Daoy (cell line): Measurements from ENCODE around the gene SLC1A2. TPM values are rescaled to one million over a fixed set of nuclear protein-coding genes. Genes with fewer than 3 reads are reported as not detected.

Experiments used
- DNase-seq: peaks from one replicate; pipeline ENCODE4 v3.0.0-alpha.2; 2015; ENCODE audit warnings: low read depth
- total RNA-seq: library from RNA; depleted of rRNA; stranded (reverse); fragments of >200 nt; shearing (Covaris generic); gene quantifications from 2 replicates; pipeline ENCODE4 v1.2.3, GENCODE V29; 2014; rRNA removed

The SLC1A2 gene
- total RNA-seq, 1 experiment from 2014 or later, result 0.17 TPM

DNA sequence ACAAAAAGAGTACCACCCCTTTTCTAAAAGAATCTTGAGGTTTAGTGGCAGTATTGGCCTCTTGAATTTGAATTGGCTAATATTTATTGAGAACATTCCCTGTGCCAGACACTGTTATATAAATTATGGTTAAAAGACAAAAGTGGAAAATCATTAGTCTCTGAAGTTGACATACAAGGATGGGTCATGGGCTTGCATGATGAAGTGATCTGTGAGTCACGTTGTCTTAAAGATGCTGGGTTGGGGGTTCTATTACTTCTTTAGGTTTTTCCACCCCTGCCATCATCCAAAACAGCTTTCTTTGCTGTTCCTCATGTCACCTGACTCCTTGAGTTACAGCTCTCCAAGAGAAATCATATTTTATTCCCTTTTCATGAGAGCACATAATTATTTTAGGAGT, 195.4 kb downstream of the SLC1A2 start:
- DNase-seq, result no peak

DNA sequence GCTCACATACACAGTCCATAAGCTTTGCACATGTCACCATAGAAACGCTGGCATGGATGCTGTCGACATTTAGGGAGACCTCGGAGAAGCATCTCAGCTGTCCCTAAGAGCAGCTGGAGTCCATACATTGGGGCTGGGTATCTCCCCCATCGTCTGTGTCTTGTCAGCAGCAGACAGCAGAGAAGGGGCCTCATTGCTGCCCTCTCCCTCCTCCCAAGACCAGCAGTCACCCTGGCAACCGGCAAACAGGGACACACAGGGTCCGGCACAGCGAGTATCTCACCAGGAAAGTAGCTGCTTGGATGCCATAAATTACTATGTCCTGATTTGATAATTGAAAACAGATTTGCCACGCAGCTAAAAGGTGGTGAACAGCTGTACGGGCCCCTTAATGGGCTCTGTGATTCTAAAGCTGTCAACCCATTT, 196.0 kb downstream of the SLC1A2 start:
- no peak for DNase-seq

DNA sequence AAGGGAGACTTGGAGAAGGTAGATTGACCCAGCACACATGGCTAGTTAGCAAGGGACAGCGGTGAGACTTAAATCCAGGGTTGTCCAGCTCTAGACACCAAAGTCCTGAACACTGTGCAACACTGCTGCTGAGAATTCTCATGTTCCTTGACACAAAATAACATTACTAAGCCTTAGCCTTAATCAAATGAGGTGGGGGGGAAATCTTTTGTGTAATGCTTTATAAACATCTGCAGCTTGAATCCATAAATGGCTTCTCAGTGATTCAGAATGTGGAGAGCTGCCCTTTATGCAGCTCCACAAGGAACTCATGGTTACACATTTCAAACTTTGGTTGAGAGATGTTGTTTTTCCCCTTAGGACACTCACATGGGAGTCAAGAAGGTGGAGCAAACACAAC, 200.4 kb downstream of the SLC1A2 start:
- DNase-seq, result no peak

DNA sequence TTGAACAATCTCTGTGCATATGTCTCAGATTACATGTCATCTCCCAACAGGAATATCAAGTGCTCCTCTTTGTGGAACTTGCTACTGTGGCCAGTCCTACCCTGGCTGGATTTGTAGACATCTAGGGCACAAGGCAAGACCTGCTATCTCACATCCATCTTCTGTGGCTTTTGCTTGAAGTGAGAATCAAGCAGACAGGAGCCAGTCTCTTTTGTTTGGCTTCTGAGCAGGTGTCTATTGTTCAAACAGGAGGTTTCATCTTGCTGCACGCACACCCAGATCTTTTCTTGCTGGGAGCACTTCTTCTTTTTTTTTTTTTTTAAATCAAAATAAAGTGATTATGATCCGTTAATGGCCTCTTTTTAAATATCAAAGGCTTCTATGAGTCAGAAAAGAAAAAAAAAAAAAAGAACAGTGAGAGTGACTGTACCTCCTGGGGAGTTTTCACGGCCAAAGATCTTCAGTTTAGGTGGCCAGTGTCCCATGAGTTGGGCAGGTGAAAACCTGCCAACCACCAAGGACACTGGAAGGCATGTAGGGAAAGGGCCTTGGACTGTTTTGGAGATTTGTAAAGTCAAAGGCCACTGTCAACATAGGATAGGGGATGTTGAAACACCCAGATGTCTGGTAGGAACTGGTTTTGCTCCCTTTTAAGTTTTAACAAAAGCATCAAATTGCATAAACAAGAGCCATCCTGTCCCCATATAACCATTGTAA, 202.2 kb downstream of the SLC1A2 start:
- DNase-seq, result no peak

DNA sequence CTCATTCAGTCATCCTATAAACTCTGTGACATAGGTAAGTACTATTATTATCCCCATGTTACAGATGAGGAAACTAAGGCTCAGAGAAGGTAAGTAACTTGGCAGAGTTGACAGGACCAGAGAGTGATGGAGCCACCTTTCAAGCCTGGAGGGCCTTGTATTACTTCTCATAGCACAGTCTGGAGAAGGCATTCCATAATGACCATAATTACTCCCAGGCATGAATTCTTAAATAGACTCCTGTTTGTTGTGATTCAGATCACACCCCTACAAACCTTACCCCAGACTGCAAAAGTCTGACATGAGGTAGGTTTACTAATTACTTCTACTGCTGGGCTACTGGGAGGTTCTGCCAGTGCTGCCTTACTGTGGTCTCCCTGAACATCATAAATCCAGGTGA, 203.4 kb downstream of the SLC1A2 start:
- DNase-seq, result peak; percentile 19

DNA sequence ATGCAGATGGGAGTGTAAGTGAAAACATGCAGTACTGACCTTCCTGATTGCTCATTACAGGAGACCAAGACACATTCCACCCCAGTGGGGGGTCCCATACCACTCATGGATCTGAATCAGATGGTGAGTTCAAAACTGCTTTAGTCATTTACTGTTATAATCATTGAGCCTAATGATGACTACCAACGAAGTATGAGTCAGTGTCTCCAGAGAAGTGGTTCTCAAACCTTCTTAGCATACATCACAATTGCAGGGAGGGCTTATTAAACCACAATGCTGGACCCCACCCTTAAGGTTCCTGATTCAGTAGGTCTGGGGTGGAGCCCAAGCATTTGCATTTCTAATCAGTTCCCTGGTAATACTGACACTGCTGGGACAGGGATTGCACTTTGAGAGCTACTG, 204.6 kb downstream of the SLC1A2 start:
- peak; percentile 97 for DNase-seq

DNA sequence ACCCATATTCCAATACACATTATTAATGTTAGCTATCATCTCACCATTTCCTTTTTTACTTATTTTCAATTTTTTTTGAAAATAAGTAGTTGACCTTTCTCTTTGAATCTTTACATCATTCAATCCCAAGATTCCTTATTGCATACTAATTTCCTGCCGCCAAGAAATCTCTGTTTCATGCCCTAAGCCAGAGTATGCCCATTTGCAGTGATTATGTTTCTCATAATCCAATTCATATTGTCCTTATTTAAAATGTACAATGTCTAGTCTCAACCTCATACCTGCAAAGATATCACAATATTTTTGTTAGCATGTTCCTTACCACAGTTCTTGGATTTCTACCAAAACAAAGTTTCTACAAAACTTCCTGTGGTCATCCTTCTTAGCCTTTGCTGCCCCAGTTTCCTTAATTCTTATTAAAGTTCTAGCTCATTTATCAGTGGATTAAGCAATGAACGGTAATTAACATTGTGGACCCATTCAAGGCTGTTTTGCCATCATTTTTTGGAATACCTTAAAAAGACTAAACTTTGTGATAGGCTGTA, 205.1 kb downstream of the SLC1A2 start:
- no peak for DNase-seq

DNA sequence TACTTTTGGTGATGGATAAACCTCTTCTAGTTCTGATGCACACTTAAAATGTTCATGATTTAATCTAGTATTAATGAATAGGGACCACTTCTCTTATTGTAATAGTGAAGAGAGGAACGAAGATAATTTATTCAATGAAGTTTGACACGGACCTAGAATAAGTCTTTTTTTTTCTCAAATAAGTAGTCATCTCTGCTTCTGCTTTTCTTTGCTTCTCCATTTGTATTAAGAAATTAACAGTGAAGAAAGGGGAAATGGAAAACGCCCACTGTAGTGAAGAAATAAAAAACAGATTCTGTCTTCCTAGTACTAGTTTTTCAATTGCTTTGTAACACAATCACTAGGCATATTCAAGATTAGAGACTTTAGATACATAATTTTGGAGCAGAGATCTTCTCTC, 207.4 kb downstream of the SLC1A2 start:
- no peak for DNase-seq

DNA sequence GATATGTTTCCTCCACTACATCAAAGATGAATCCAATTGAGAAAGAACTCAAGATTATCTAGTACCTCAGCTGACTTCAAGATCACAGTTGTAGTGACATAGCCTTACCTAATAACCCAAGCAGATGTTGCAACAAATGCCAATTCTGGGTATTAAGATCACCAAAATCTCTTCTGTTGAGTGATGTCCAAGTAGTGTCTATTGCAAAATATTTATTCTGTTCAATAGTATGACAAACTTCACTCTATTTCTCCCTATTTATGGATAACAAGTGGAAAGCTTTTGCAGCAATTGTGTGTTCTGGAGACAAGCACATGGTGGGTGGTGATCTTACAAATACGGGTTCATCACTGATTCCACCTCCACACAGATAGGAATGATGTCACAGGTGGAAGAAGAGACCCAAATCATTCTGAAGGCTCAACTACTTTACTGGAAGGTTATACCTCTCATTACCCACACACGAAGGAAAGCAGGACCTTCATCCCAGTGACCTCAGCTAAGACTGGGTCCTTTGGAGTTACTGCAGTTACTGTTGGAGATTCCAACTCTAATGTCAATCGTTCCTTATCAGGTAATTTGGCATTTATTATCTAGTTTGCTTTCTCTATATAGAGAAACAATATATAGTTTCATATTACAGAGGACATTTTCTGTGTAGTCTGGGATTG, 208.3 kb downstream of the SLC1A2 start:
- DNase-seq, result no peak

DNA sequence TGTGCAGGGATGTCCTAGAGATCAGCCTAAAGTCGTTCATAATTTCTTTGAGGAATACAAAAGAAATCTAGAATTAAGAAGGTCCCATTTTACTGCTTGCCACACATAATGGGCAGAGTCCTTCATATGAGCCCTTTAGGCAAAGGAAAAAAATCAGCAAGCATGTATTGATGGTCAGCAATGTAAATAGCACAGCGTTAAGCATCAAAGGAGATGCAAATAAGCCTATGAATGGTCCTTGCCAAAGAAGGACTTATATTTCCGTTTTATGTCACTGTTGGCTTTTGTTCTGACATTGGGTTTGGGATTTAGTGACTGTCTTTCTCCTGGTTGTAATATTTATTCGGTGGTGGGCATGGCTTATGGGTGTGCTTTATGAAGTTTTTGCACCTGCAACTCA, 210.6 kb downstream of the SLC1A2 start:
- DNase-seq, result no peak

DNA sequence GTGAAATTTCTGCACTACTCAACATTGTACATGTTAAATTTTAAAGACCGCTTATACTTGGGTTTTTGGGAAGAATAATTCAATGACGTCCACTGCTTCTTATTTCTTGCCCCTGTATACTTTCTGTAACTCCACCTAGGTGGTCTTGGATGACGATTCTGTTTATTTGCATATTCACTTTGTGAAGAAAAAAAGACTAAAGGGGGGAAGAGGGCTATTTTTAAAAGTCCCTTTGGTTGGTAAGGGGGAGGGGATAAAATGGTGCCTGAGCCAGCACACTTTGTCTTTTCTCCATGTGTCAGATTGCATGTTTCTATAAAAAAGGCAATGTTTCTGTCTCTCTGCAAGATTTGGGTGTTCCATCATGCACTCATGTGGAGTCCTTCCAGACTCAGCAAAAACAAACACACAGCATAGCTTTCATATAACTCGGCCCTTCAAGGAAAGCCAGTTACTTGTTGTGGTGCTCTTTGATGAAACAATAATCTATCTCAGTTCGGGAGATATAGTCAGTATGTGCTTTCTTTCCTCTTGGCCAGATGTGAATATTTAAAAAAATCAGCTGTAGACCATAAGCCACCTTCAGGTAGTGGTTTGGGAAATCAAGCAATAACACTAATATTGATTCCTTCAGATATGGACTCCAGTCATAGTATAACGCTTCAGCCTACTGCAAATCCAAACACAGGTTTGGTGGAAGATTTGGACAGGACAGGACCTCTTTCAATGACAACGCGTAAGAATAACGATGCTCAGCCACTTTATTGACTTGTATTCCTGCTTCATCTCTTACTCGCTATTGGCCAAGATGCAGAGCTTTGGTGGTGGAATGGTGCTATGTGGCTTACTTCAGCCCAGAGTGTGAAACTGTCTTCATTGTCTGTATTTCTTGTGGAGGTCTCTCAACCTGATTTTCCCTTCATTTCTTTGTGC, 211.6 kb downstream of the SLC1A2 start:
- DNase-seq, result no peak

DNA sequence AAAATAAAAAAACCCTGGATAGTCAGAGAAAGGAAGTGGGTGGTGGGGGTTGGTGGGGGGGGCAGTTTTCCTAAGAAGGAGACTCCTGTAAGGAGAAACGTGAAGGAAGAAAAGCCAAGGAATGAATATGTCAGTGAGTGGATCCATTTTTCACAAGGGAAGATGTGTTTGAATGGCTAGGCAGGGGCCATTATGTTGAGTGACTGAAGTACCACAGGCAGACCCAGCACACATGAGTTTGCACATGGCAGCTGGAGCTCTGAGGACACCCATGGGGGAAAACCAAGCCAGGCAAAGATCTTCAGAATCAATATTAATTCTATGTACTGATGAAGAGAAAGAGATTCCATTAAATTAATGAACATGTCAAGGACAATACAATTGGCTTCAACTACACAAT, 212.7 kb downstream of the SLC1A2 start:
- no peak for DNase-seq

DNA sequence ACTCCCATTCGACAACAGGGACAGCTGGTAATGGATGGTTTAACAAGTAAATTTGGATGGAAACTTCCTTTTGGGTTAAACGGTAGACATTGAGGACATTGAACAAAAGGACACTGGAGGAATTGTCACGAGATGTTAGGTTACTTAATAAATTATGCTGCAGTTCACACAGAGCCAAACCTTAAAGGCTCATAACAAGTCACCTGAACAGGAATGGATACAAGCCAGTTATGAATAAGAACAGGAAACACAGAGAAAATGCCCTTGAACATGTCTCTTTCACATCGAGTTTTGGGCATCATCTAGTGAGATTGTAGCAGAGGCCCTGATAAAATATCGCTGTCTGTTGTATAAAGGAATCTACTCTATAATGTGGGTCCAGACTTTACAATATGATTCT, 214.7 kb downstream of the SLC1A2 start:
- DNase-seq, result no peak

Other genes starting within 250 kb of the SLC1A2 start
- 0.17 and 0.33 TPM in 2 replicates for gene PAMR1, start 106.1 kb upstream of the SLC1A2 start, total RNA-seq
- 24.2 and 29.4 TPM in 2 replicates for gene FJX1, start 198.9 kb upstream of the SLC1A2 start, total RNA-seq
- gene TRIM44, start 243.2 kb upstream of the SLC1A2 start, total RNA-seq, result 13.2 and 28.9 TPM in 2 replicates